Measurements from ENCODE around the gene GCN1. TPM values are rescaled to one million over a fixed set of nuclear protein-coding genes. Genes with fewer than 3 reads are reported as not detected.

GCN1 gene
- total RNA-seq, 1 experiment from 2014 or later, result 254 TPM

- Histone ChIP-seq H3F3A (ENCODE audit: low read length, unreplicated experiment) (no peaks in the 10 kb centered on the region), H3K4me1 (ENCODE audit: insufficient read depth, low read length) (0 out of 2 replicates have a peak, but pooled peaks cover 6% of the 10 kb centered on the region), H3K4me3 (ENCODE audit: low read length) (no peak overlapping the region), H3K27ac (ENCODE audit: low read length) (no peak overlapping the region), H3K27me3 (ENCODE audit: low read length) (no peaks in the 10 kb centered on the region), H4K20me1 (ENCODE audit: low read length) (no peaks in the 10 kb centered on the region; the same call in 1 of the 2 replicates), H2AFZ (ENCODE audit: low read length) (no peak overlapping the region), H3K9me2 (replicated peaks; ENCODE audit: low read length) (no peaks in the 10 kb centered on the region), H3K79me2 (ENCODE audit: low read length) (no peaks in the 10 kb centered on the region), H3K9ac (ENCODE audit: low read length) (no peak overlapping the region), H3K9me3 (ENCODE audit: low read length) (no peaks in the 10 kb centered on the region), H3K4me2 (ENCODE audit: low read length) (no peak overlapping the region), H3K36me3 (ENCODE audit: low read depth, low read length) (peaks cover 90% of the 10 kb centered on the region)
- ATAC-seq (no peak), DNase-seq (no peak)
- CTCF ChIA-PET, result no interaction called here
- no peak for TF ChIP-seq EZH2phosphoT487 (IDR thresholded peaks at IDR 0.05; ENCODE audit: borderline replicate concordance, low read length)
- no peak for TF ChIP-seq EZH2 (IDR thresholded peaks at IDR 0.05; ENCODE audit: low read length, unreplicated experiment)
- TF ChIP-seq CTCF (conservative IDR thresholded peaks at IDR 0.05; ENCODE audit: low read depth, low read length), result no peak
- POLR2A ChIA-PET (ENCODE audit: unreplicated experiment), result no interaction called here
- no TSS peak for BruUV-seq (replicated peaks)
- intact Hi-C loops (cut with micrococcal nuclease), result no loop called here
These were observed 64.5 kb downstream of the GCN1 start for GRCh38 chr12:120130011-120130410.

GRCh38 chr12:120126635-120127005 lies 67.9 kb downstream of the GCN1 start:
- CTCF ChIA-PET, result interaction anchor here (0.6 kb wide), 2 partner anchors 16 to 165 kb away, joined by 3 to 4 read pairs; no protein-coding TSS in a partner anchor

More at GRCh38 chr12:120126635-120127005, 67.9 kb downstream of the GCN1 start:
- Histone ChIP-seq H3F3A (ENCODE audit: low read length, unreplicated experiment) (peaks cover 3% of the 10 kb centered on the region), H3K9me2 (replicated peaks; ENCODE audit: low read length) (no peaks in the 10 kb centered on the region), H3K4me2 (ENCODE audit: low read length) (no peak overlapping the region), H4K20me1 (ENCODE audit: low read length) (no peaks in the 10 kb centered on the region), H3K27me3 (ENCODE audit: low read length) (no peaks in the 10 kb centered on the region), H3K79me2 (ENCODE audit: low read length) (no peaks in the 10 kb centered on the region), H3K9me3 (ENCODE audit: low read length) (no peaks in the 10 kb centered on the region), H3K4me3 (ENCODE audit: low read length) (no peak overlapping the region), H3K27ac (ENCODE audit: low read length) (no peak overlapping the region), H3K4me1 (ENCODE audit: insufficient read depth, low read length) (no peaks in the 10 kb centered on the region), H3K9ac (ENCODE audit: low read length) (no peak overlapping the region), H3K36me3 (ENCODE audit: low read depth, low read length) (peaks cover 57% of the 10 kb centered on the region), H2AFZ (ENCODE audit: low read length) (no peak overlapping the region)
- no TSS peak for BruUV-seq (replicated peaks)
- TF ChIP-seq EZH2 (IDR thresholded peaks at IDR 0.05; ENCODE audit: low read length, unreplicated experiment) (no peak), CTCF (conservative IDR thresholded peaks at IDR 0.05; ENCODE audit: low read depth, low read length) (no peak), EZH2phosphoT487 (IDR thresholded peaks at IDR 0.05; ENCODE audit: borderline replicate concordance, low read length) (no peak)
- ATAC-seq (no peak), DNase-seq (no peak)
- intact Hi-C loops (cut with micrococcal nuclease), result no loop called here
- POLR2A ChIA-PET (ENCODE audit: unreplicated experiment), result no interaction called here

Data from PC-3 (cell line).